ENCODE data around the gene HSFX3.

HSFX3 gene

GRCh38 chrX:149517308-149517707 lies 32.4 kb downstream of the HSFX3 start:
- Histone ChIP-seq H3K79me2 (ENCODE audit: control insufficient read depth, insufficient read depth, low read length, poor library complexity) (no peaks in the 10 kb centered on the region), H3K36me3 (ENCODE audit: control insufficient read depth in 1 of 2, insufficient read depth in 2 of 2, low read length in 2 of 2) (no peaks in the 10 kb centered on the region), H3K79me1 (ENCODE audit: low read length) (no peaks in the 10 kb centered on the region), H3K23ac (ENCODE audit: low read length) (no peak overlapping the region), H4K91ac (ENCODE audit: low read depth, low read length) (no peak overlapping the region), H3K18ac (ENCODE audit: low read length) (no peak overlapping the region), H2BK12ac (ENCODE audit: low read length) (no peak overlapping the region), H3K9me3 (ENCODE audit: insufficient read depth, low read depth, low read length) (no peaks in the 10 kb centered on the region), H2AK5ac (ENCODE audit: low read length) (no peak overlapping the region), H3K4me3 (ENCODE audit: low read depth, low read length) (no peak overlapping the region), H2AFZ (ENCODE audit: insufficient read depth, low read length, poor library complexity) (no peak overlapping the region), H2BK5ac (ENCODE audit: low read depth, low read length, poor library complexity) (no peak overlapping the region), H3K4me1 (ENCODE audit: control insufficient read depth in 1 of 2, insufficient read depth in 2 of 2, low read length in 2 of 2) (peaks cover 0 to 3% of the 10 kb centered on the region in 2 experiments), H4K8ac (ENCODE audit: low read depth, low read length) (no peak overlapping the region), H3K9ac (ENCODE audit: low read length) (no peak overlapping the region), H3K4ac (ENCODE audit: low read depth, low read length) (no peak overlapping the region), H3K27me3 (ENCODE audit: insufficient read depth, low read length) (no peaks in the 10 kb centered on the region), H4K12ac (ENCODE audit: low read depth, low read length) (no peak overlapping the region), H3K4me2 (ENCODE audit: low read length) (no peak overlapping the region), H3K27ac (ENCODE audit: low read depth, low read length) (no peak overlapping the region), H3K14ac (ENCODE audit: low read length) (no peak overlapping the region), H2BK120ac (ENCODE audit: insufficient read depth, low read length, poor library complexity) (no peak overlapping the region)
- no CpG with 5 or more reads among the region's 1 CpG for WGBS (ENCODE audit: extremely low coverage, insufficient coverage, insufficient read length)
- DNase-seq = no peak

GRCh38 chrX:149516604-149517003 lies 33.1 kb downstream of the HSFX3 start:
- Histone ChIP-seq H3K4me1 (ENCODE audit: control insufficient read depth in 1 of 2, insufficient read depth in 2 of 2, low read length in 2 of 2) (peaks cover 5 to 9% of the 10 kb centered on the region in 2 experiments), H3K4me2 (ENCODE audit: low read length) (no peak overlapping the region), H4K91ac (ENCODE audit: low read depth, low read length) (no peak overlapping the region), H3K27me3 (ENCODE audit: insufficient read depth, low read length) (no peaks in the 10 kb centered on the region), H3K79me2 (ENCODE audit: control insufficient read depth, insufficient read depth, low read length, poor library complexity) (no peaks in the 10 kb centered on the region), H3K4ac (ENCODE audit: low read depth, low read length) (no peak overlapping the region), H3K27ac (ENCODE audit: low read depth, low read length) (no peak overlapping the region), H2BK120ac (ENCODE audit: insufficient read depth, low read length, poor library complexity) (no peak overlapping the region), H3K14ac (ENCODE audit: low read length) (no peak overlapping the region), H2AFZ (ENCODE audit: insufficient read depth, low read length, poor library complexity) (no peak overlapping the region), H2BK5ac (ENCODE audit: low read depth, low read length, poor library complexity) (no peak overlapping the region), H3K4me3 (ENCODE audit: low read depth, low read length) (no peak overlapping the region), H3K79me1 (ENCODE audit: low read length) (no peaks in the 10 kb centered on the region), H4K12ac (ENCODE audit: low read depth, low read length) (no peak overlapping the region), H3K18ac (ENCODE audit: low read length) (no peak overlapping the region), H2AK5ac (ENCODE audit: low read length) (no peak overlapping the region), H3K9me3 (ENCODE audit: insufficient read depth, low read depth, low read length) (no peaks in the 10 kb centered on the region), H4K8ac (ENCODE audit: low read depth, low read length) (no peak overlapping the region), H3K23ac (ENCODE audit: low read length) (no peak overlapping the region), H3K9ac (ENCODE audit: low read length) (no peak overlapping the region), H3K36me3 (ENCODE audit: control insufficient read depth in 1 of 2, insufficient read depth in 2 of 2, low read length in 2 of 2) (no peaks in the 10 kb centered on the region), H2BK12ac (ENCODE audit: low read length) (no peak overlapping the region)
- no CpG with 5 or more reads among the region's 2 CpGs for WGBS (ENCODE audit: extremely low coverage, insufficient coverage, insufficient read length)
- DNase-seq = no peak

DNA sequence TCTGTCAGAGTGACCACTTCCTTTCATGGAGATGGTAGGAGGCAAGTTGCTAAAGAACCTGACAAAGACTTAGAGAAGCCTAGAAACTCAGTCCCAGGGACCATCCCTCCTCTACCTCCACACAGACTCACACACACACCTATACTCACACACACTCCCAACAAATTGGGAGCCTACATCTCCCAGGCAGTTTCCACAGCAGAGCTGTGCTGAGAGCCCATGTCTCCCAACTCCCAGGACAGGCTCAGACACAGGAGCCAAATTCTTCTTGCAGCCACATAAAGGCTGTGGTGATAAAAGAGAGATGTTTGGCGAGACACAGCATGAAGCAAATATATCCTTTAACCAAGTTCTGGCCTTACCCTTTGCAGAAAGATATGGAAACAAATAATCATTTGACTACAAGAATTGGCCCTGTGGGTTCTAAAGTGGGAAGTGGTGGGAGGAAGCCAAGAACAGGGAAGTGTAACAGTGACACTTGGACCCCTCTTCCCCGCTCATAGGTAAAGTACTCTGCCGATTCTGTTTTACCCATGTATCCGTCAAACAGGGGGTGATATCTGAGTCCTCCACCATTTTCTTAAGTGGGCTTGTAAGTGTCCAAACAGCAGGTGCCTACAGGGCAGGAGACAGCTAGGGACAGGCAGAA lies 33.6 kb downstream of the HSFX3 start:
- H3K79me2 ChIP-seq (ENCODE audit: control insufficient read depth, insufficient read depth, low read length, poor library complexity) = no peaks in the 10 kb centered on the region
- no peak overlapping the region for H3K14ac ChIP-seq (ENCODE audit: low read length)
- H4K12ac ChIP-seq (ENCODE audit: low read depth, low read length) = no peak overlapping the region
- no peak overlapping the region for H2BK5ac ChIP-seq (ENCODE audit: low read depth, low read length, poor library complexity)
- no peak for DNase-seq
- no peak overlapping the region for H4K91ac ChIP-seq (ENCODE audit: low read depth, low read length)
- H3K4me1 ChIP-seq (ENCODE audit: control insufficient read depth in 1 of 2, insufficient read depth in 2 of 2, low read length in 2 of 2) = peaks cover 5 to 10% of the 10 kb centered on the region in 2 experiments
- no peak overlapping the region for H2AK5ac ChIP-seq (ENCODE audit: low read length)
- no peak overlapping the region for H3K4me3 ChIP-seq (ENCODE audit: low read depth, low read length)
- H3K27me3 ChIP-seq (ENCODE audit: insufficient read depth, low read length) = no peaks in the 10 kb centered on the region
- no peak overlapping the region for H2AFZ ChIP-seq (ENCODE audit: insufficient read depth, low read length, poor library complexity)
- WGBS (ENCODE audit: extremely low coverage, insufficient coverage, insufficient read length) = no CpG with 5 or more reads among the region's 4 CpGs
- H3K36me3 ChIP-seq (ENCODE audit: control insufficient read depth in 1 of 2, insufficient read depth in 2 of 2, low read length in 2 of 2) = no peaks in the 10 kb centered on the region
- no peak overlapping the region for H3K23ac ChIP-seq (ENCODE audit: low read length)
- no peaks in the 10 kb centered on the region for H3K9me3 ChIP-seq (ENCODE audit: insufficient read depth, low read depth, low read length)
- no peak overlapping the region for H3K4ac ChIP-seq (ENCODE audit: low read depth, low read length)
- no peaks in the 10 kb centered on the region for H3K79me1 ChIP-seq (ENCODE audit: low read length)
- H3K4me2 ChIP-seq (ENCODE audit: low read length) = no peak overlapping the region
- H3K18ac ChIP-seq (ENCODE audit: low read length) = no peak overlapping the region
- H2BK12ac ChIP-seq (ENCODE audit: low read length) = no peak overlapping the region
- H3K27ac ChIP-seq (ENCODE audit: low read depth, low read length) = no peak overlapping the region
- no peak overlapping the region for H2BK120ac ChIP-seq (ENCODE audit: insufficient read depth, low read length, poor library complexity)
- H3K9ac ChIP-seq (ENCODE audit: low read length) = no peak overlapping the region
- H4K8ac ChIP-seq (ENCODE audit: low read depth, low read length) = no peak overlapping the region

DNA sequence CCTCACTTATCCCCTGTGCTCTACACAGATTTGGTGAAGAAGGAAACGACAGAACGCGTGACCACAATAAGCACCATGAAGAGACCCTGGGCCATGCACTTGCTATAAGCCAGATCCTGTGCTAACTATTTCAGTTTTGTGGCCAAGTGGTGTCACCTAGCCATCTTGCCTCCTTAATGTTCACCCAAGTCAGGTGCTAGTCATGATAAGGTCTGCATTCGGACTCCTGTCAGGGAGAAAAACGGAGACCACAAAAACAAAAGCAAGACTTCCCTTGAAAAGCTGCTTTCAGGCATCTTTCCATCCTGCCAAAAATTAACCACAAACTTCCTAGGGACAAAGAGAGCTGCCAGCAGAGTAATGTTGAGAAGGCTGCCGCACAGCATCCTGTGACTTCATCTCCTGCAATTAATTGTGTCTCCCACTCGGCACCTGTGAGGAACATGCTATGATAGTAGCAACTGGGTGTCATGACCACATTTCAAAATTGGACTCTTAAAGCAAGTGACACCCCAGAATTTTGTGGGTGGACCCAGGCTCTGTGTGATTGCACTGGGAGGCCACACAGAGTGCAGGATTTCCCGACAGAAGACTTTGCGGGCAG lies 35.8 kb downstream of the HSFX3 start:
- Histone ChIP-seq H2AFZ (ENCODE audit: insufficient read depth, low read length, poor library complexity) (no peak overlapping the region), H3K36me3 (ENCODE audit: control insufficient read depth in 1 of 2, insufficient read depth in 2 of 2, low read length in 2 of 2) (no peaks in the 10 kb centered on the region), H3K9ac (ENCODE audit: low read length) (no peak overlapping the region), H3K4me2 (ENCODE audit: low read length) (no peak overlapping the region), H3K79me2 (ENCODE audit: control insufficient read depth, insufficient read depth, low read length, poor library complexity) (no peaks in the 10 kb centered on the region), H2BK5ac (ENCODE audit: low read depth, low read length, poor library complexity) (no peak overlapping the region), H2BK120ac (ENCODE audit: insufficient read depth, low read length, poor library complexity) (no peak overlapping the region), H3K23ac (ENCODE audit: low read length) (no peak overlapping the region), H3K18ac (ENCODE audit: low read length) (no peak overlapping the region), H2BK12ac (ENCODE audit: low read length) (no peak overlapping the region), H4K8ac (ENCODE audit: low read depth, low read length) (no peak overlapping the region), H3K4ac (ENCODE audit: low read depth, low read length) (no peak overlapping the region), H3K27ac (ENCODE audit: low read depth, low read length) (no peak overlapping the region), H2AK5ac (ENCODE audit: low read length) (no peak overlapping the region), H3K9me3 (ENCODE audit: insufficient read depth, low read depth, low read length) (no peaks in the 10 kb centered on the region), H3K14ac (ENCODE audit: low read length) (no peak overlapping the region), H3K79me1 (ENCODE audit: low read length) (no peaks in the 10 kb centered on the region), H3K4me1 (ENCODE audit: control insufficient read depth in 1 of 2, insufficient read depth in 2 of 2, low read length in 2 of 2) (peaks cover 10 to 22% of the 10 kb centered on the region in 2 experiments), H3K4me3 (ENCODE audit: low read depth, low read length) (no peak overlapping the region), H4K12ac (ENCODE audit: low read depth, low read length) (no peak overlapping the region), H3K27me3 (ENCODE audit: insufficient read depth, low read length) (no peaks in the 10 kb centered on the region), H4K91ac (ENCODE audit: low read depth, low read length) (peak overlapping the region; percentile 6)
- no CpG with 5 or more reads among the region's 9 CpGs for WGBS (ENCODE audit: extremely low coverage, insufficient coverage, insufficient read length)
- DNase-seq = no peak
